Inflammatory macrophage treated with lipopolysaccharide for 1 hour (primary cell): ENCODE data around the gene GALNT17.

Experiments
- DNase-seq, 2 donors: peaks; one replicate each; pipeline ENCODE4 v3.0.0-alpha.2; 2020 to 2022

GALNT17 gene

DNA sequence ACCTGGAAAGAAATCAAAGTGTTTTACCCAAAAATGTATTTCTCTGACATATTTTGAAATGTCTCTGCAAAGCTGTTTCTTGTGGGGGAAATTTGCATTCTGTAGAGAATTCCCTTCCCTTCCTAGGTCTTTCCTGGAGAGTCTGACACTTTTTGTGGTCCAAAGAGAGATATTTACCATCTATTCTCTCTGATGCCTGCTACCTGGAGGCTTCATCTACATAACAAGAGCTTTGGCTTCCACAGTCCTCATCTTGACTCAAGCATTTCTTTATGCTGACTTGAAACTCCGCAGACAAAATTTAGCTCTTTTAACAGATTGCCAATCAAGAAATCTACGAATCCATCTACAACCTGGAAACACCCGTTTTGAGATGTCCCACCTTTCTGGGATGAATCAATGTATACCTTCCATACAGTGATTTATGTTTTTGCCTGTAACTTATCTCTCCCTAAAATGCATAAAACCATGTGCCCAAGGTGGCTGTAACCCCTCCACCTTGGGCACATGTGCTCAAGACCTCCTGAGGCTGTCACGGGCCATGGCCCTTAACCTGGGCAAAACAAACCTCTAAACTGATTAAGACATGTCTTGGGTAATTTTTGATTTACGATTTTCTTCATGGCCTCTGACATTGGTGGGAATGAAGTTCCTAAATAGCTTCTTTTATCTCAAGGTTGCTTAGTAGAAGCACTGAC is 334.7 kb downstream of the GALNT17 start:
- no peak for DNase-seq

DNA sequence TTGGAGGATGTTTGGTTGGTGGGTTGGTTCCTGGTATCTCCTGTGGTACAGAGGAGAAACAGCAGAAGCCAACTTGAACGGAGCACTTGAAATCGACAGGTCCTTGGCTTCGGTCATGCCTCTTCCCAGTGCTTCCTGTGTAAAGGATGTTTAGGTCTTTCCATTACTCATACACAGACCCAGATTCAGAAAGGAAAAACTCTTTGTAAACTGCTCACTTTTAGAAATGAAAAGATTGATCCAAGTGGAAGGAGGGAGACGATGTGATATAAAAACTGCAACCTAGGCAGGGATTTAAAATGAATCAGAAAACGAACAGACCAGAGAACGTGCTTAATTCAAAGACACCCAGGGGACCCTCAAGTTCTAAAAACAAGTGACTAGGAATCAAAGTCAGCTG is 338.4 kb downstream of the GALNT17 start:
- DNase-seq: no peak

DNA sequence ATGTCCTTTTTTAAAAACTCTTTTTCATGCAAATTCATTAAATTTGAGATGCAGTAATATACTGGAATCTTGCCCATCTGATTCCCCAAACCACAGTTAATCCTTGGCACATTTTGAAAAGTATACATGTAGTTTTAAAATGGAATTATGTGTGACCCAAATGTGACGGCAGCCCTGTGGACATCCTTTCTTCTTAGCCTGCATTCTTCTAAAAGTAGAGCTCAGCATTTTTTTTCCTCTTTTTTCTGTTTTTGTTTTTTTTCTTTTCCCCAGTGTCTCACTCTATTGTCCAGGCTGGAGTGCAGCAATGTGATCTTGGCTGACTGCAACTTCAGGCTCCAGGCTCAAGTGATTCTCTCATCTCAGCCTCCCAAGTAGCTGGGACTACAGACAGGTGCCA is 338.9 kb downstream of the GALNT17 start:
- no peak for DNase-seq

DNA sequence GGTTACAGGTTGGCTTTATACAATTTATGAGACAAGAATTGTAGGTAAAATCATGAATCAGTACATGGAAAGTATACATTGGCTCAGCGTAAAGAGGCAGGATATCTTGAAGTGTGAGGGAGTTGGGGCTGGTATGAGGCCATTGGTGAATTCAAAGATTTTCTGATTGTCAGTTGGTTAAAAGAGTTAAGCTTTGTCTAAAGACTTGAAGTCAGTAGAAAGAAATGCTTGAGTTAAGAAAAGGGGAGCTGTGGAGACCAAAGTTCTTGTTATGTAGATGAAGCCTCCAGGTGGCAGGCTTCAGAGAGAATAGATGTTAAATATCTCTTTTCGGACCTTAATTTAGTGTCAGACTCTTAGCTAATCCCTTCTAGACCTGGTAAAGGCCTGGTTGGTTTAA is 341.0 kb downstream of the GALNT17 start:
- no peak for DNase-seq

DNA sequence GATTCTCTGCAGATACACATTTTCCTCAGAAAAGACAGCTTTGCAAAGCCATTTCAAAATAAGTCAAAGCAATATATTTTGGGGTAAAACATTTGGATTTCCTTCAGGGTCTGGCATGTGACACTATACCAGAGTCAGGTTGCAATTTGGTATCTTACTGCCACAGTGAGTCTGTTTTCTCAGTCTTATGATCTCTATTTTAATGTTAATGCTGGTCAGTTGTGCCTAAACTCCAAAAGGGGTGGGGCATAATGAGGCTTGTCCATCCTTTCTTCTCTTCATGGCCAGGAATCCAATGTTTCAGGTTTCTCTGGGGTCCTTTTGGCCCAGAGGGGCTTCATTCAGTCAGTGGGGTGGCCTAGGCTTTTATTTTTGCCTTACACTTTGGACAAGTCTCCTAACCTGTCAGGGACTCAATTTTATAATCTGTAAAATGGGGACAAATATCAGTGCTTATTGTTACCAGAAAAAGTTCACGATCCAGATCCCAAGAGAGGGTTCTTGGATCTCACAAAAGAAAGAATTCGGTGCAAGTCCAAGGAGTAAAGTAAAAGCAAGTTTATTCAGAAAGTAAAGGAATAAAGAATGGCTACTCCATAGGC is 341.5 kb downstream of the GALNT17 start:
- DNase-seq: no peak

DNA sequence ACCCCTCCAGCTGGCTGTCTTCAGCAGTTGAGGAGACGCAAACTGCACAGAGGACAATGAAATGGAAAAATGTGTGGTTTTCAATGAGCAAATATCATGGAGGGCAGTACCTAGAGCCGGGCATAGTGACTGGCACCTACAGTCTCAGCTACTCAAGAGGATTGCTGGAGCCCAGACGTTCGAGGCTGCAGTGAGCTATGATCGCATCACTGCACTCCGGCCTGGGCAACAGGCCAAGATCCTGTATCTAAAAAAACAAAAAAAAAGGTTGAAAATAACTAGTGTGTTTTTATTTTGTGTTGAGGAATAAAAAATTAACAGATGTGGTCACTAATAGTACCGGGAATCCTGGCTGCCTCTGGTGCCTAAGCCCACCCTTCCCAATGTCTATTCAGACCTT is 345.5 kb downstream of the GALNT17 start:
- DNase-seq: no peak

DNA sequence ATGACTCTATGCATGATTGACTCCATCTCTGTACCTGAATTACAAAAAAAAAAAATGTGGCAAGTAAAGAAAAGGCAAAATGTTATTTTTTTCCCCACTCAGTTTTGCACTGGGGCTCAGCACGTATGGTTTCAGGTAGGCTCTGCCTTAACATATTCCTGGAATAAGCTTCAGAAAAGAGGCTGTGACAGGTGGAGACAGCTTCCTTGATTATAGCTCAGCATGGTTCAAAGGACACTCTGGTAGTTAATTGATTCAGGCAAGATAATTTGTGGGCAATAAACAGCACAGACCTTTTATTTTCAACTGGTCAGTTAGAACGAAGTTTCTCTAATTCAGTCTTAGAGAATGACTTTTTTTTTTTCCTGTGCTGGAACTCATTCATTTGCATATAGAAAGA is 347.3 kb downstream of the GALNT17 start:
- no peak for DNase-seq

DNA sequence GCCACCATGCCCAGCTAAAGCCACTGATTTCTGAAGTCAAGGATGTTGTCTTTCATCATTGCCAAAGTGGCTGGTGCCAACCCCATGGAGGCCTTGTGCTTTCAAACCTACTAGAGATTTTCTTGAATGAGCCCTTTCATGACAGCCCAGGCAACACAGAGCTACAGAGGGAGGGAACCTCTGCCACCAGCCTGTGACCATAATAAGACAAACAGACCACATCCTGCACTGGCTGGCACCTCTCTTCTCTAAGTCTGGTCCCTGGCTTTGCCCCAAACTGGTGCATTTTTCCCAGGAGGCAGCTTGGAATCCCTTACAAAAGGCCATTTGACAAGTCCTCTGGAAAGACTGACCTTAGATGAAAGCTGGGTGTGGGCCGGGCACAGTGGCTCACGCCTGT is 348.8 kb downstream of the GALNT17 start:
- no peak for DNase-seq

DNA sequence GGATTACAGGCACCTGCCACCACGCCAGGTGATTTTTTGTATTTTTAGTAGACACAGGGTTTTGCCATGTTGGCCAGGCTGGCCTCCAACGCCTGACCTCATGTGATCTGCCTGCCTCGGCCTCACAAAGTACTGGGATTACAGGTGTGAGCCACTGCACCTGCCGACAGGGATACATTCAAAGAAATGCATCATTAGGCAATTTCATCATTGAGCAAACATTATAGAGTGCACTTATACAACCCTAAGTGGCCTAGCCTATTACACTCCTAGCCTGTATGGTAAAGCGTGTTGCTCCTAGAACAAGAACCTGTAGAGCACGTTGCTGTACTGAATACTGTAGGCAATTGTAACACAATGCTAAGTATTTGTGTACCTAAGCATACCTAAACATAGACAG is 350.3 kb downstream of the GALNT17 start:
- no peak for DNase-seq

DNA sequence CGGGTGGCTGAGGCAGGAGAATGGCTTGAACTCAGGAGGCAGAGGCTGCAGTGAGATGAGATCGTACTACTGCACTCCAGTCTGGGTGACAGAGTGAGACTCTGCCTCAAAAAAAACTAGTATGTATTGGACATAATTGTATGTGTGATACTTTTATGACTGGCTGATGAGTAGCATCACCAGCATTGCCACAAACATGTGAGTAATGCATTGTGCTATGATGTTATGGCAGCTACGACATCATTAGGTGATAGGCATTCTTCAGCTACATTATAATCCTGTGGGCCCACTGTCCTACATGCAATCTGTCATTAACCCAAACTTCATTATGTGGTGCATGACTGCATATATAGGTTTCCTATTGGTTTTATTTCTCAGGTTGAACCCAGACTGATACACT is 352.4 kb downstream of the GALNT17 start:
- DNase-seq: no peak

DNA sequence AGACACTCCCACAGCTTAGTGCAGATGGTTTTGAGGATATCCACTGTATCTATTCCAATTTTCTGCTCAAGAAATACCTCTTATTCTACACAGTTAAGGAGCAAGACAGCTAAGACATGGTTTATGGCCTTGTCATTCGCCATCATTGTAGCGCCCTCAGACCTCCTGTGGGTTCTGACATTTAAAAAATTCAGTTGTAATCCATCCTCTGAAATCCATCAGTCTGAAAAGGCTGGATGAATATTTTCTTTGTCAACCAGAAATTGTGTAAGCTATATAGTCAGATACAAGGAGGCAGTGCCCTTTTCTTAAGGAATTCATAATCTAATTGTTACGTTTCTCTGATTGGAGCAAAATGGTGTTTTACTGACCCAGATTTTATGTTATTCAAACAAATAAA is 353.6 kb downstream of the GALNT17 start:
- DNase-seq: no peak

DNA sequence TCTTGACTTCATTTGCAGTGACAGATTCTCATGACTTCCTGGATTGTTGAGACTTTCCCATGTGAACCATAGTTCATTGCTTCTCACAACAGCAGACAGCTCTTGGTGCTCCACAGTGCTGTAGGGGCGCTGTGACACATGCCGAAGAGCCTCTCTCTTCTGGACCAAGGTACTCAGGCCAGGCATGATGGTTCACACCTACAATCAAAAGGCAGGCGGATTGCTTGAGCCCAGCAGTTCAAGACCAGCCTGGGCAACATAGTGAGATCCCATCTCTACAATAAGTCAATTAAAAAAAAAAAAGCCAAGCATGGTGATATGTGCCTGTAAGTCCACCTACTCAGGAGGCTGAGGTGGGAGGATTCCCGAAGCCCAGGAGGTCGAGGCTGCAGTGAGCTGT is 354.5 kb downstream of the GALNT17 start:
- no peak for DNase-seq

DNA sequence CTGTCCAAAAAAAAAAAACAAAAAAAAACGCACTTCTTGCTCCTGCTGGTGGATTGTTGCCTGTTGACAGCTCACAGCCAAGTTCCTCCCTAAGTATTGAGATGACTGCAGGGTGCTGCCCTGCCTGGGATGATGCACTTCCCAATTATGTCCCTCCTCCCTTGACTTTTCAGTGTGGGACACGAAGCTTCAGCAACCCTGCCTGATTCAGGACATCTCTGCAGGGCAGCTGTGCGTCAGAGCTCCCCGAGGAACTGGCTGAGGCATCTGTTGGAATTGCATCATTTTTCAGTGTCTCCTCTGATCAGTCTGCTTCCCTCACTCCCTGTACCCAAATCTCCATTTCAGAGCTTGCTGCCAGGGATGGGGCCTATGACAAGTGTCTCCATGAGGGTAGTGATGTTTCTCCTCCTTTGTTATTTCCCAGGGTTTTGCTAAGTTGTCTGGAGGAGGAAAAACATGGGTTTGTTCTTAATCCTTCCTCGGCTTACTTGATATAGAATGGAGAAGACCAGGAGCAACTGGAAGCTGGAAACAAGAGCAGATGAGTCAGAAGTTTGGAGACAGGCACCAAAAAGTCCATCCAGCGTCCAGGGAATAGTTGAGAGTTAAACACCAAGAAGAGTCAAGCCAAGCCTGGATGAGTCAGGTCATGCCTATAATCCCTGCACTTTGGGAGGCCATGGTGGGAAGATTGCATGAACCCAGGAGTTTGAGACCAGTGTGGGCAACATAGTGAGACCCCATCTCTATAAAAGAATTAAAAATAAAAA is 355.1 kb downstream of the GALNT17 start:
- DNase-seq: no peak

DNA sequence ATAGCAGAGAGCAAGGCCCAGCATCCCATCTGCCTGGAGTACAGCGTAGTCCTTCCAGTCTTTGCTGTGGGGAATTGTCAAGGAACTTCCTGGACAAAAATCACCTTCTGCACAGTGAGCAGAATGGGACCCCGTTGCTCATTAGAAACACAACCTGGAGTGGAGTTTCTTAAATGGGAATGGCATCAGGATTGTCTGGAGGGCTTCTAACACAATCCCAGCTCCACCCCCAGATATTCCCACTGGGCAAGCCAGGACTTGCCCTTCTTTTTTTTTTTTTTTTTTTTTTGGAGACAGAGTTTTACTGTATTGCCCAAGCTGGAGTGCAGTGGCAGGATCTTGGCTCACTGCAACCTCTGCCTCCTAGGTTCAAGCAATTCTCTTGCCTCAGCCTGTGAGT is 356.4 kb downstream of the GALNT17 start:
- DNase-seq: no peak

DNA sequence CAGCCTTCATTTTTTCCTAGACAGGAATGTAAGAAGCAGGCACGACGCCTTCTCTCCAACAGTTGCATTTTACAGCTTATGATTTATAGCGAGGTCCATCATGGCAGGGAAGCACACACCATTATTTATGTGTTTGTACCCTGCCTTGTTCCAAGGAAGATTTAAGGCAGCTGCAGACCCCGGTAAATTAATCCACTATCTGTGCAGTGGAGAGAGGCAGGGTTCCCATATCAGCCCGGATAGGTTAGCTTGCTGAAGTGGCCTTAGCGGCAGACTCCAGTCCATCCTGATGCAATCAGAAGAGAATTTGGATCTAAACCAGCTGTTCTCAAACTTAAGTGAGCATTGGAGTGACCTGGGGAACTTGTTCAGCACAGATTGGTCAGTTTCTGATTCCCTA is 359.4 kb downstream of the GALNT17 start:
- no peak for DNase-seq

DNA sequence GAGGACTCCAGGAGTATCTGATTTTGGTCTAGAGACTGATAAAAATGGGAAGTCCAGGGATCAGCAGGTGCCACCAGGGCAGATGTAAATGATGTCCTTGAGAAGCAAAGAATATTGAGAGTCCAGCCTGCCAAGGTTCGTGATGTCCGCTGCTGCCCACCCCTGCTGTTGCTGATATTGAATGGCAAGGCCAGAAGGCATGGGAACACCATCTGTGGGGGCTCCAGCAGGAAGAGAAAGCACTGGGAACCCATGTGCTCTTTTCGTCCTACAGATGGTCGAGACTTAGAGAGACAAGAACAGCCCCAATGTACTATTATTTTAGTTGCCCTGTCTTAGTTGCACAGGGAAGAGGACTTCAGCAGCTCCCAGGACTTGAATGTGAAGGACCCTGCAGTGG is 363.9 kb downstream of the GALNT17 start:
- no peak for DNase-seq

DNA sequence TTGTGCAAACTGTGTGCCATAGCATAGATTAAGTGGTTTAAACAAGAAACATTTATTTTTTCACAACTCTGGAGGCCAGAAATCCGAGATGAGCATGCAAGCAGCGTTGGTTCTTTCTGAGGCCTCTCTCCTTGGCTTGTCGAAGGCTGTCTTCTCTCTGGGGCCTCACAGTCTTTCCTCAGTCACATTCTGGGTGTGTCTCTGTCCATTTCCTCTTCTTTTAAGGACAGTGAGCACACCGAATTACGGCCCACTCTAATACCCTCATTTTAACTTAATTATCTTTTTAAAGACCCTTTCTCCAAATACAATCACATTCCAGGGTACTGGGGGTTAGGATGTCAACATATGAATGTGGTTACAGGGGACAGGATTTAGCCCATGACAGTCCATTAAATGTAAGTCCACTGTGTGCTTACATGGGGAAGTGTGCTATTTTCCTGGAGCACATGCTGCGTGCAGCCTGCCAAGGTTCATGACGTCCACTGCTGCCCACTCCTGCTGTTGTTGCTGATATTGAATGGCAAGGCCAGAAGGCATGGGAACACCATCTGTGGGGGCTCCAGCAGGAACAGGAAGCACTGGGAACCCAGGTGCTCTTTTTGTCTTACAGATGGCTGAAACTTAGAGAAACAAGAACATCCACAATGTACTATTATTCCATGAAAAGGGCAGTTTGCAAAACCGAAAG is 365.5 kb downstream of the GALNT17 start:
- no peak for DNase-seq

DNA sequence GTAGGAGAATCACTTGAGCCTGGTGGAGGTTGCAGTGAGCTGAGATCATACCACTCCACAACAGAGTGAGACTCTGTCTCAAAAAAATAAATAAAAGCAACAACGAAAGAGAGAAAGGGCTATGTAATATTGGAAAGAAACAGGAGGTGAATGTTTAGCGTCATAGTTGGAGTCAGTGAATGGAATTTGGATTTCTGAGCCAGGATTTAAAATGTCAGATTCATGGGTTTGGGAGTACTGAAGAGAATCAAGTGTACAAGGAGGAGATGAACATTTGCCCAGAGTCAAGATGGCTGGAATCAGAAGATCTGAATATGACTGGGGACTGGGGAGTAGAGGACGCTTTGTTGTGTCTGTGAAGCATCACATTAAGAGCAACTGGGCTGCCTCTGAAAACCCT is 366.4 kb downstream of the GALNT17 start:
- DNase-seq: no peak

DNA sequence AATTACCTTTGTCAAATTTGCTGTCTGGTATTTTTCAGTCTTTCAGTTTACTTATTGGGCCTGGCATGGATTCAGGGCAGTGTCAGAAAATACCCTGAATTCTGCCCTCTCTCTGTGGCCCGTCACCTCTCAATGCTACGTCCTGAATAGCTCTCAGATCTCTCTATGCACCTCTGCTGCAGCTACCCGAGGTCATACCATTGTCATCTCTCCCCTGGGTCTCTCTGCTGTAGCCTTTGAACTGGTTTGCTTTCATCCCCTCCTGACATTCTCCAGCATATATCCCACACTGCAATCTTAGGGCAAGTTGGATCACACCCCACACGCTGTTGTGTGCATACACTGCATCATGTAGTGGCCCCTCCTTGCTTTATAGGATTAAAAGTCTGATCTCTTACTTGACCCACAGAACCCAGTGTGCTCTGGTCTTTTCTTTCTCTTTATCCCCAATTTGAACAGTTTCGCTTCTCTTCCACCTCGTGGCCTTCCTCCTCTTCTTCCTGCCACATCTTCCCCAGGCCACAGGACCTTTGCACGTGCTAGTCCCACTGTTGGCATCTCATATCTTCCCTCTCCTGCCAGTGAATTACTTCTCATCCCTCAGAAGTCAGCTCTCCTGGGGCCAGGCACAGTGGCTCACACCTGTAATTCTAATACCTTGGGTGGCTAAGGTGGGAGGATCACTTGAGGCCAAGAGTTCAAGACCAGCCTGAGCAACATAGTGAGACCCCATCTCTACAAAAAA is 372.9 kb downstream of the GALNT17 start:
- no peak for DNase-seq

DNA sequence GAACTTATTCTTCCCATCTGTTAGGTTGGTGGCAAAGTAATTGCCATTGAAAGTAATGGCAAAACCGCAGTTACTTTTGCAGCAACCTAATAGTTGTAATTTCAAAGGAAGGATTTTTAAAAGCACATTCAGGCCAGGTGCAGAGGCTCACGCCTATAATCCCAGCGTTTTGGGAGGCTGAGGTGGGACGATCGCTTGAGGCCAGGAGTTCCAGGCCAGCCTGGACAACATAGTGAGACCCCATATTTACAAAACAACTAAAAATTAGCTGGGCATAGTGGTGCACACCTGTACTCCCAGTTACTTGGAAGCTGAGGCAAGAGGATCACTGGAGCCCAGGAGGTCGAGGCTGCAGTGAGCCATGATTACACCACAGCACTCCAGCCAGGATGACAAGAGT is 374.9 kb downstream of the GALNT17 start:
- no peak for DNase-seq

DNA sequence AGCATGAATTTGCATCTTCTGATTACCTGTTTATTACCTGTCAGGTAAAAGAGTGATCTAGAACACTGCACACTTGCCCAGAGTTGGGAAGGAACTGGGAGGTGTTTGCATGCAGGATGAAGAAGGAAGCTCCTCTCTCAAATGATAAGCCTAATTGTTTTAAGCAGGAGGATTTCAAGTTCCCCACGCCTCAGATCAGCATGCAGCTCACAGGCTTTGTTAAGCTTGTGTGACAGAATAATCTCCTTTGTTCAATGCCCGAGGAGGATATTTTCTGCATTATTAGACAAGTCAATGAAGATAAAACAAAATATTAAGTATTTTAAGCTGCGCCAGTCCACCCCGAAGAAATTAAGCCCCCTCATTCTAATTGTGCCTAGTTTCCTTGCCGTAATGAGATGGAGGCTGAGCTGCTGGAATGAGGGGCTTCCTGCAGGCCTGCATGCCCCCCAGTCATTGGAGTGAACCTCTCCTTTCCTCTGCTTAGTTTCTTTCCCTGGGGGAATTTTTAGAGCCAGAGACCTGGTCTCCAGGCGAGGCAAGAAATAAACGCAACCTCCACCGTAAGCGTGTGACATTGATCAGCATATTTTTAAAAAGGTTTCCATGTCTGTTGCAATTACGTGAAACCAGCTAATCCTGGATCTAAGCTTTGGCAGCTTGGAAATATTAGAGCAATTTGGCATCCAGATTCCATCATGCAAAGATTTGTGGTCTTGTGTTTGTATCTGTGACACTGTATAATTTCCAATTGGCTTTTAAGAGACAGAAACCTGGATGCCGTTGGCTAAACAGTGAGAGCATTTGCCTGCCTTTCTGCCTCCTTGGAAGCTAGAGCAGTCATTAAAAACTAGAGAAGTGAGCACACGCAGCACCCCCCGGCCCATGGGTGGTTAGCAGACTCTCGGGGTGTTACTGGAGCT is 376.0 kb downstream of the GALNT17 start:
- DNase-seq: no peak

DNA sequence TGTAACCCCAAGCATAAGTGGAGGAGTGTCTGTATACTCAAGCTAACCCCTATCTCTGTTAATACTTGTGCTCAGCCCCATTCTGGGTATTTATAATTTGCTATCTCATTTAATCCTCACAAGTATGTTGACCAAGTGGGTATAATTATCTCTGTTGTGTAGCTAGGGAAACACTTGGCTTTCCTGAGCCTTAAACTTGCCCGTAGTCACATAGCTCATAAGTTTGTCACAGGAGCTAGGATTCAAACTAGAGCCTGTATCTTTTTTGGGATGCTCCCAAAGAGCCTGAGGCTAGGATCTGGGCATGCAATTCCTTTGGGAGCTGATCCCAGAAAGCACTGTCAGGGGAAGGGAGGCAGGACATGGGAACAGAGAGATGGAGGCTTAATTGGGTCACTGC is 377.4 kb downstream of the GALNT17 start:
- no peak for DNase-seq
